ENCODE data around the gene LAMC1. TPM values are rescaled to one million over a fixed set of nuclear protein-coding genes. Genes with fewer than 3 reads are reported as not detected.

LAMC1 gene
- total and polyA plus RNA-seq, 12 donors = 22.1 to 160 (median 115) TPM

DNA sequence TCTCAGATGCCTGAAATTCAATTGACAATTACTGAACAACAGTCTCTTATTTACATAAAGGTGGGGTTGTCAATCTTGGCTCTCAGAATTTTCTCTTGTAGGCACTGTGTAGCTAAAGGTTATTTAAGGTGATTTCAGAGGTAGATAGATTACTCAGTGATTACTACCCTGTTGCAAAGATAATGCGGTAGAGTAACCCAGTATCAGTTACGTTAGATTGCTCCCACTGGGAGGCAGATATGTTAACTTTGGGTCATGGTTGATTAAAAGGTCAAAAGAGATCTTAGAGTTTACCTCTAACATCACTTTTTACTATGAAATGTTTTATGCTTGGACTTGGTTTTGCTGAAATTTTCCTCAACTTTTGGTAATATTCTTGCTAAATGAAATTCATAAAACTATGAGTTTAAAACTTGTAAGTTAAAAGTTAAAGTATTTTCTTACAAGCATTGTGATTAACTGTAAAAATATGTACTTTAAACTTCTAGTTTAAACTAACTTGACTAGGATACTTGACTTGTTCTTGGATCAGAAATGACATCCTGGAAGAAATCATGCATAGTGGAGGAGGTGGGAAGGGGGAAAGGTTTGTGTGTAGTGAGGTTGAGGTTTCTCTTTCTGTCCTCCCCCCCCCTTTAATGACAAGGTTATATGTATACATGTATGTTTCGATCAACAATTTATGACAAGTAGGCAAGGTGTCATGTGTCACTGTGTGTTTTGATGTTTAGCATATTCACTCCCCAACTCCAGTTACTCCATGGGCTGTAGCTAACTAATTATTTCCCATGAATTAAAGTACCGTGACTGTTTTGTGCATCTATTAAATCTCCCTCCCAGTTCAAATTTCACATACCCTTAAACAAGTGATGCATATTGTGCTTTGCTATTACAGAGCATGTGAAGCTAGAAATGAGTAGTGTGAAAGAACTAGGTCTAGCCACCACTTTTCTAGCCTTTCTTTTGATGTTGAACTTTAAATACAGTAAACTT is 2.9 kb downstream of the LAMC1 start:
- TF ChIP-seq, protein P1, sequence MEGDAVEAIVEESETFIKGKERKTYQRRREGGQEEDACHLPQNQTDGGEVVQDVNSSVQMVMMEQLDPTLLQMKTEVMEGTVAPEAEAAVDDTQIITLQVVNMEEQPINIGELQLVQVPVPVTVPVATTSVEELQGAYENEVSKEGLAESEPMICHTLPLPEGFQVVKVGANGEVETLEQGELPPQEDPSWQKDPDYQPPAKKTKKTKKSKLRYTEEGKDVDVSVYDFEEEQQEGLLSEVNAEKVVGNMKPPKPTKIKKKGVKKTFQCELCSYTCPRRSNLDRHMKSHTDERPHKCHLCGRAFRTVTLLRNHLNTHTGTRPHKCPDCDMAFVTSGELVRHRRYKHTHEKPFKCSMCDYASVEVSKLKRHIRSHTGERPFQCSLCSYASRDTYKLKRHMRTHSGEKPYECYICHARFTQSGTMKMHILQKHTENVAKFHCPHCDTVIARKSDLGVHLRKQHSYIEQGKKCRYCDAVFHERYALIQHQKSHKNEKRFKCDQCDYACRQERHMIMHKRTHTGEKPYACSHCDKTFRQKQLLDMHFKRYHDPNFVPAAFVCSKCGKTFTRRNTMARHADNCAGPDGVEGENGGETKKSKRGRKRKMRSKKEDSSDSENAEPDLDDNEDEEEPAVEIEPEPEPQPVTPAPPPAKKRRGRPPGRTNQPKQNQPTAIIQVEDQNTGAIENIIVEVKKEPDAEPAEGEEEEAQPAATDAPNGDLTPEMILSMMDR (IDR thresholded peaks at IDR 0.05) = no peak
- Histone ChIP-seq H3K27me3 (peaks cover 0 to 15% (median 0%) of the 10 kb centered on the region in 7 donors), H3K4me1 (peaks cover 0 to 78% (median 69%) of the 10 kb centered on the region in 9 donors), H3K9me3 (no peaks in the 10 kb centered on the region), H3K36me3 (peaks cover 0 to 24% (median 0%) of the 10 kb centered on the region in 9 donors), H3K27ac (peak overlapping the region in 8 of 10 donors; percentile 41 to 100 (median 100)), H3K4me3 (peak overlapping the region in 9 of 10 donors; percentile 70 to 98 (median 85))
- 23% methylated on average over 4 of the region's 4 CpGs for WGBS, 2 donors
- ATAC-seq (no peak), DNase-seq (no peak)
- intact Hi-C loops (cut with DNase I) = loop anchor here in 8 of 10 donors (5.0 to 10.0 kb wide), 7 partner anchors 49 to 209 kb away; no protein-coding TSS in a partner anchor

DNA sequence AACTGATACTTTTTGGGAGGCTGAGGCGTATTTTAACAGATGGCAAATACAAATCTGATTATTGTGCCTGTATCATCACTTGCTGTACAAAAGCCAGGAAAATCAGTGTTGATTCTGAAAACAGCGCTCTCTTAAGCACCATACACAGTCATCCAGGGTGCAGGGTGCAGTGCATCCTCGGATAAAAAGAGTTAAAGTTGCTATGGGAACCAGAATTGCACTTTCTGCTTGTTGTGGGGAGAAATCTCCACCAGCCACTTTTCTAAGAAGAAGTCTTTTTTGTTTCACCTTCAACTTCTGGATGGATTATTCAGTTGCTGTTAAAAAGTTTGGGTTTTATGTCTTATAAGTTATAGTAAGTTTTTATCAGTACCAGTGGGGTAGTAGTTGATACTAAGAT is 3.8 kb downstream of the LAMC1 start:
- H3K4me1 ChIP-seq = peaks cover 0 to 78% (median 72%) of the 10 kb centered on the region in 9 donors
- peak overlapping the region in 9 of 10 donors; percentile 70 to 98 (median 85) for H3K4me3 ChIP-seq
- no peaks in the 10 kb centered on the region for H3K9me3 ChIP-seq
- intact Hi-C loops (cut with DNase I) = loop anchor here in 8 of 10 donors (5.0 to 10.0 kb wide), 7 partner anchors 48 to 208 kb away; no protein-coding TSS in a partner anchor
- H3K36me3 ChIP-seq = peaks cover 0 to 24% (median 0%) of the 10 kb centered on the region in 9 donors
- DNase-seq (no peak), ATAC-seq (no peak)
- WGBS, 2 donors = 25 to 40% methylated on average over 3 of the region's 3 CpGs
- H3K27ac ChIP-seq = peak overlapping the region in 4 of 10 donors; percentile 7 to 100 (median 68)
- TF ChIP-seq, protein P1 (IDR thresholded peaks at IDR 0.05) = no peak
- H3K27me3 ChIP-seq = peaks cover 0 to 10% (median 0%) of the 10 kb centered on the region in 7 donors

DNA sequence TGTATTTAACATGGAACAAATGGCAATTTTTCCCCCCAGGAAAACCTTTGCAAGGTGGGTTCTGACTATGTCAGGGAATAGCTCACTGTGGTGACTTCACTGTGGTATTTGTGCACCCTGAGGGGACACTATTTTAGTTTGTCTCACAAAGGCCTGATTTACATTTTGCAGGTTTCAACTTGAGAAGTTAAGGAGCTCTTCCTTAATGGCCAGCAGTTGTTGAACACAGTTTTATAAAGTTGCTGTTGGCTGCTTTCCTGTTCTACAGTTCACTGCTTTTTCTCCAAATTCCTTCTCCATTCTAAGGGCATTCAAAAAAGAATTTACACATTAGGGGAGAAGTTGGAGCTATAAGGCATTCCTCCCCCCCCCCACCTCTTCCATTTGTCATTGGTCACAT is 4.6 kb downstream of the LAMC1 start:
- ATAC-seq (no peak), DNase-seq (no peak)
- peaks cover 0 to 3% (median 0%) of the 10 kb centered on the region in 7 donors for H3K27me3 ChIP-seq
- peak overlapping the region in 6 of 10 donors; percentile 75 to 92 (median 86) for H3K4me3 ChIP-seq
- H3K27ac ChIP-seq = peak overlapping the region in 3 of 10 donors; percentile 7 to 100 (median 100)
- H3K4me1 ChIP-seq = peaks cover 0 to 84% (median 74%) of the 10 kb centered on the region in 9 donors
- peaks cover 0 to 24% (median 0%) of the 10 kb centered on the region in 9 donors for H3K36me3 ChIP-seq
- no peaks in the 10 kb centered on the region for H3K9me3 ChIP-seq
- intact Hi-C loops (cut with DNase I) = loop anchor here in 8 of 10 donors (5.0 to 10.0 kb wide), 7 partner anchors 47 to 207 kb away; no protein-coding TSS in a partner anchor
- TF ChIP-seq, protein P1 (IDR thresholded peaks at IDR 0.05) = no peak

DNA sequence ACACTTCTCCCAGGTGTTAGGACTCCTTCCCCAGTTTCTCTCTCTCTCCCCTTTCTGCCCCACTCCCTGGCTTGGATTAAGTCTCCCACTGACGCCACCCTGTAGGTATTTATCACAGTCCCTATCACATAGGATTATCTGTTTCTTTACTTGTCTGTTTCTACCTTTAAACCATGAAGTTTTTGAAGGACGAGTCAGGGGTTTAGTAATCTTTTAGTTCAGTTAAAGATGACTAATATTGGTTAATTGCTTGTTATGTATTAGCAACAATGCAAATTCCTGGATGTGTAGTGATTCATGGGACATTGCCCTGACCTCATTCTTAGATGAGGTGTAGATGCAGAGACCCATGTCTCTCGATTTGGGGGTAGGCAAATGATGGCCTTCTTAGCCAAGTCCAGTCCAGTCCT is 6.4 kb downstream of the LAMC1 start:
- TF ChIP-seq, protein P1 (IDR thresholded peaks at IDR 0.05) = no peak
- 72 to 74% methylated on average over 3 of the region's 3 CpGs for WGBS, 2 donors
- ATAC-seq = peak in 1 of 8 donors; percentile 54

More for the DNA sequence above, 6.4 kb downstream of the LAMC1 start:
- DNase-seq = no peak
- intact Hi-C loops (cut with DNase I) = loop anchor here in 8 of 10 donors (5.0 to 10.0 kb wide), 7 partner anchors 45 to 205 kb away; no protein-coding TSS in a partner anchor
- Histone ChIP-seq H3K36me3 (peaks cover 0 to 37% (median 0%) of the 10 kb centered on the region in 9 donors), H3K9me3 (no peaks in the 10 kb centered on the region), H3K4me3 (peak overlapping the region in 4 of 10 donors; percentile 13 to 92 (median 30)), H3K4me1 (peaks cover 0 to 92% (median 78%) of the 10 kb centered on the region in 9 donors), H3K27ac (peak overlapping the region in 2 of 10 donors; percentile 27 to 59), H3K27me3 (no peaks in the 10 kb centered on the region)
